Glutamatergic neuron (in vitro differentiated cells): ENCODE results near the gene PPP1R2. TPM values are rescaled to one million over a fixed set of nuclear protein-coding genes. Genes with fewer than 3 reads are reported as not detected.
"Not testable (repeated sequence)": the region's sequence is repeated elsewhere in the genome, so short reads cannot be mapped to it uniquely, and the experiment has no call there.

Experiments used
- DNase-seq: peaks from one replicate; pipeline ENCODE4 v3.0.0; 2022
- H3K27ac Mint-ChIP-seq: one replicate; pipeline ENCODE4 v1.8.0; 2020; ENCODE audit warnings: mild to moderate bottlenecking, mixed read lengths, inconsistent platforms; ENCODE audit not compliant: unreplicated experiment
- H3K27me3 Mint-ChIP-seq: one replicate; pipeline ENCODE4 v1.8.0; 2020; ENCODE audit warnings: mild to moderate bottlenecking, moderate library complexity, mixed read lengths, inconsistent platforms; ENCODE audit not compliant: unreplicated experiment
- H3K36me3 Mint-ChIP-seq: one replicate; pipeline ENCODE4 v1.8.0; 2020; ENCODE audit warnings: mild to moderate bottlenecking, mixed read lengths, inconsistent platforms; ENCODE audit not compliant: unreplicated experiment
- H3K4me1 Mint-ChIP-seq: one replicate; pipeline ENCODE4 v1.8.0; 2020; ENCODE audit warnings: mild to moderate bottlenecking, low read depth, mixed read lengths, inconsistent platforms; ENCODE audit not compliant: unreplicated experiment
- H3K4me3 Mint-ChIP-seq: one replicate; pipeline ENCODE4 v1.8.0; 2020; ENCODE audit warnings: mild to moderate bottlenecking, mixed read lengths, inconsistent platforms; ENCODE audit not compliant: unreplicated experiment
- H3K9me3 Mint-ChIP-seq: one replicate; pipeline ENCODE4 v1.8.0; 2020; ENCODE audit warnings: mild to moderate bottlenecking, moderate library complexity, mixed read lengths, inconsistent platforms; ENCODE audit not compliant: unreplicated experiment
- CTCF ChIP-seq: fragments of 200-600 bp; sonication (generic); IDR thresholded peaks from one replicate; pipeline ENCODE4 v1.5.0; 2021; ENCODE audit not compliant: partially characterized antibody, unreplicated experiment
- total RNA-seq: library from RNA; stranded (reverse); fragmentation: NEBNext Ultra II Directional; extraction: Animal tissue kit (Norgen Biotek cat#: 25700); gene quantifications from one replicate; pipeline ENCODE4 v1.2.1, GENCODE V29; 2021; ENCODE audit not compliant: unreplicated experiment

Gene PPP1R2
- total RNA-seq, 1 donor from 2014 or later, result 29.7 TPM

GRCh38 chr3:195524171-195524896, 18.8 kb downstream of the PPP1R2 start:
- no peak for TF ChIP-seq CTCF
- H3K4me3 Mint-ChIP-seq, result no peak overlapping the region
- no peak overlapping the region for H3K27ac Mint-ChIP-seq
- H3K9me3 Mint-ChIP-seq, result no peaks in the 10 kb centered on the region
- H3K27me3 Mint-ChIP-seq, result no peaks in the 10 kb centered on the region
- DNase-seq, result no peak
- no peaks in the 10 kb centered on the region for H3K36me3 Mint-ChIP-seq
- no peaks in the 10 kb centered on the region for H3K4me1 Mint-ChIP-seq

DNA sequence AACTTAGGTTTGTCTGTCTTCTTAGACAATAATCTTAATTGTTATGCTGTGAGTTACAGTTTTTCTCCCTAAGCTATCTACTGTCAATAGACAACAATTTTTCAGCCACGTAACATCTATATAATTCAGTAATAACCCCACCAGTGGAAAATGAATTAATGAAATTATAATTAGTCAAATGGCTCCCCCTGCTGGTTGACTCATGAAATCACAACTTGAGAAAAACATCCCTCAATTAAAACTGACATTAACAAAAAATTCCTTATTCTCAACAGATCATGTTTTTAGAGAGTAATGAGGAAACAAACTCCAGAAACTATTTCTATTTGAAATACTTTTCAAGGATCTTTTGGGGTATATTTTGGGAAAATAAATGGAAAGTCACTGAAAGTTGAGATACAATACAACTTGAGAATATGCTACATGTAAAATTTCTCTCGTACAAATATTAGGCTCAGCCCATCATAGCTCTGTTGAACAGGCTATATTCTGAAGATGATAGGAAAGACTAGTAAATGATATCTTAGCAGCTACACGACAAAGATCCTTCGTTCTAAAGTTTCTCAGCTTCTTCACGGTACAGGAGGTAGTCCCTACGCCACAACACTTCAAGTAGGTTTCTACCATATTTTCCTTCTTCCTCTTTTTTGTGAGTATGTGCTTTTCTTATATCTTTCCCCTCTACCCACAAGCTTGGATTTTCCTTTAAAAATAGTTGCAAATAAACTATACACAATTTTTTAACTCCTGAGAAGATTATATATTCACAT, 20.7 kb downstream of the PPP1R2 start:
- Mint-ChIP-seq H3K4me3 (no peak overlapping the region), H3K27me3 (no peaks in the 10 kb centered on the region), H3K27ac (no peak overlapping the region), H3K9me3 (no peaks in the 10 kb centered on the region), H3K36me3 (no peaks in the 10 kb centered on the region), H3K4me1 (no peaks in the 10 kb centered on the region)
- peak; percentile 96 for TF ChIP-seq CTCF
- DNase-seq, result no peak

DNA sequence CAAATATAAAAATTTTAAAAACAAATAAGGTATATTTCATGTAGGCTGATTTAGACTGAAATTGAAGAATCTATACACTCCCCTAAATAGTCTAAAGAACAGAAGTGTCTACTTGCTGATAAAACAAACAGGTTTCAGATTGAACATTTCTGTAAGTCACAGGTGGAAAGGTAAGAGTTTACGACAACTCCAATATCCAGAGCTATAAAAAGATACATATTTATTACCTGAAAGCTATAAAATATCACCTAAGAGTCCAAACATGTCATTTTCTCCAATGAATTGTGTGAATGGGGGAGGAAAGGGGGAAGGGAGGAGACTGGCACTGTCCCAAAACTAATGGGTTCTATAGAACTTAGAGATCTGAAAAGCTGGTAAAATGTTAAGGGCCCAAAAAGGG, 26.1 kb downstream of the PPP1R2 start:
- no peak overlapping the region for H3K4me3 Mint-ChIP-seq
- TF ChIP-seq CTCF, result no peak
- H3K27ac Mint-ChIP-seq, result no peak overlapping the region
- no peaks in the 10 kb centered on the region for H3K36me3 Mint-ChIP-seq
- H3K9me3 Mint-ChIP-seq, result no peaks in the 10 kb centered on the region
- H3K27me3 Mint-ChIP-seq, result no peaks in the 10 kb centered on the region
- H3K4me1 Mint-ChIP-seq, result no peaks in the 10 kb centered on the region
- no peak for DNase-seq

DNA sequence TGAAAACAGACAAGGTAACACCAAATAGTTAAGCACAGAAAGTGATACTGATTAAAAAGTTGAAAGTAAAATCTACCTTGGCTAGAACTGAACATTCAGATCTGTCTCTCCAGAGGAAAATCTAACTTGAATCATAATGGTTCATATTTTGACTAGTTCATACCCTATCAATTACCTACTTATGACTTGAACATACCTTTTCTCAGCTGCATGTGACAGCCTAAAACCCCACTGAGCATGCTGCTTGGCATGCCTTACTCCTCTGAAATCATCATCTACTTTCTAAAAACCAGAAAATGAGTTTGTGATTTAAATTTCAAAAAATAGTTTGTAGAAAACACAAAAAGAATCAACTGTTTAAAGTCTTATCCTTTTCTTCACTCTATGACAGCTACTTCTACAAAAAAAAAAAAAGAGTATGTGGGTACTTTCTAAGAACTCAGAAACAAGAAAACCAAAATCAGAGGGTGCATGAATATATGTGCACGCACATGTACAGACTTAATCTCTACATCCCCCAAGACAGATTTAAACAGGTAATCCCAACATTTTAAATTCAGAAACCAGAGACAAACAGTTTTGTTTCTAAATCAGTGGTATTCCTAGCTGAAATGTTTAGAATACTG, 28.4 kb downstream of the PPP1R2 start:
- not testable (repeated sequence) for H3K4me3 Mint-ChIP-seq, H3K36me3 Mint-ChIP-seq, H3K4me1 Mint-ChIP-seq, H3K9me3 Mint-ChIP-seq, H3K27me3 Mint-ChIP-seq, DNase-seq, H3K27ac Mint-ChIP-seq

- H3K27me3 Mint-ChIP-seq, result no peaks in the 10 kb centered on the region
- no peak overlapping the region for H3K4me3 Mint-ChIP-seq
- H3K36me3 Mint-ChIP-seq, result no peaks in the 10 kb centered on the region
- DNase-seq, result no peak
- no peaks in the 10 kb centered on the region for H3K9me3 Mint-ChIP-seq
- H3K4me1 Mint-ChIP-seq, result no peaks in the 10 kb centered on the region
- no peak overlapping the region for H3K27ac Mint-ChIP-seq
- TF ChIP-seq CTCF, result no peak
Observed at GRCh38 chr3:195512798-195513345, 30.3 kb downstream of the PPP1R2 start.
